Fibroblast of pulmonary artery (primary cell): Measurements from ENCODE around the gene METAP1D.

Experiments used
- DNase-seq: peaks from one replicate; pipeline ENCODE4 v3.0.0-alpha.2; 2010; ENCODE audit warnings: low read depth
- H3K4me3 ChIP-seq: replicated peaks from 2 replicates; pipeline ENCODE4 v1.5.1; 2011; ENCODE audit warnings: low read depth, mild to moderate bottlenecking, control low read depth, low read length, moderate library complexity
- CTCF ChIP-seq: IDR thresholded peaks from 2 replicates; pipeline ENCODE4 v1.5.1; 2011; ENCODE audit warnings: mild to moderate bottlenecking, control low read depth, low read length, inconsistent platforms; ENCODE audit errors: missing control alignments

METAP1D gene

GRCh38 chr2:172074254-172074653 lies 74.5 kb downstream of the METAP1D start:
- no peak for TF ChIP-seq CTCF
- no peak for DNase-seq
- no peak overlapping the region for H3K4me3 ChIP-seq

- DNase-seq: no peak
- H3K4me3 ChIP-seq: no peak overlapping the region
- no peak for TF ChIP-seq CTCF
Observed at GRCh38 chr2:172079416-172079815, 79.7 kb downstream of the METAP1D start.

- TF ChIP-seq CTCF: no peak
Observed at GRCh38 chr2:172079838-172080640, 80.3 kb downstream of the METAP1D start.

GRCh38 chr2:172080641-172081220 lies 81.0 kb downstream of the METAP1D start:
- no peak for DNase-seq
- TF ChIP-seq CTCF: no peak
- no peak overlapping the region for H3K4me3 ChIP-seq

More at GRCh38 chr2:172079838-172080640, 80.3 kb downstream of the METAP1D start:
- no peak overlapping the region for H3K4me3 ChIP-seq
- no peak for DNase-seq

GRCh38 chr2:172081221-172082022 lies 81.7 kb downstream of the METAP1D start:
- TF ChIP-seq CTCF: no peak
- DNase-seq: no peak
- no peak overlapping the region for H3K4me3 ChIP-seq

- TF ChIP-seq CTCF: no peak
- no peak overlapping the region for H3K4me3 ChIP-seq
- no peak for DNase-seq
Observed at GRCh38 chr2:172082105-172082943, 82.6 kb downstream of the METAP1D start.
